Motor neuron (in vitro differentiated cells): Measurements from ENCODE around the gene ST6GALNAC5. TPM values are rescaled to one million over a fixed set of nuclear protein-coding genes. Genes with fewer than 3 reads are reported as not detected.

Source experiments
- ATAC-seq, 8 experiments: fragments of 200-7000 bp; cut with Tn5 transposase; replicated peaks in 6 of 8; 2 replicates each; pipeline ENCODE4 v1.8.0; 2021; ENCODE audit warnings: mild to moderate bottlenecking in 8 of 8, moderate library complexity in 8 of 8
- H3K27ac ChIP-seq, 2 donors: fragments of 250-450 bp; sonication (Bioruptor Pico); 2 replicates each; pipeline ENCODE4 v1.9.0; 2021; ENCODE audit warnings: antibody characterized with exemption in 2 of 2, mild to moderate bottlenecking in 2 of 2, moderate library complexity in 1 of 2
- H3K4me1 ChIP-seq, 2 donors: fragments of 250-450 bp; sonication (Bioruptor Pico); replicated peaks in 1 of 2; 2 replicates each; pipeline ENCODE4 v1.6.1; 2021; ENCODE audit warnings: antibody characterized with exemption in 2 of 2, mild to moderate bottlenecking in 2 of 2, moderate library complexity in 1 of 2
- H3K4me3 ChIP-seq, 5 donors: fragments of 250-450 bp; sonication (Bioruptor Pico); 2 replicates each; pipeline ENCODE4 v1.9.0; 2021; ENCODE audit warnings: antibody characterized with exemption in 5 of 5, mild to moderate bottlenecking in 5 of 5, moderate library complexity in 4 of 5
- WGBS, 10 experiments: fragments of 450-650 bp; shearing (Covaris generic); methylation state at CpG; one replicate each; pipeline ENCODE4 v1.0.0; 2022; 5-methylcytosine and 5-hydroxymethylcytosine counted together
- in situ Hi-C, 9 experiments: fragments of 400-800 bp; cut with MboI; loops; one replicate each; pipeline ENCODE4 v1.15.0; 2021; ENCODE audit warnings: low sequenced_read_pairs in 9 of 9, low pct_unique_long_range_greater_than_20kb in 2 of 9; ENCODE audit not compliant: unreplicated experiment in 9 of 9
- total RNA-seq, 8 experiments: library from RNA; unstranded; fragments of 300-600 nt; gene quantifications; 2 replicates each; pipeline versions ENCODE4 v1.2.3 to v1.2.4, GENCODE V29; 2022

ST6GALNAC5 gene
- total RNA-seq, 8 experiments from 2014 or later: 4.3 to 73.4 (median 25.9) TPM

- WGBS, 10 experiments: 46 to 100% (median 84%) methylated on average over 1 to 5 of the region's 5 CpGs; no CpG with 5 or more reads in 2 of the 10 experiments
- Histone ChIP-seq H3K4me3 (no peak overlapping the region), H3K27ac (no peak overlapping the region), H3K4me1 (peaks cover 0 to 5% of the 10 kb centered on the region in 2 donors)
- no peak for ATAC-seq
- in situ Hi-C loops: no loop called here
Observed at GRCh38 chr1:76843821-76844464, 23.3 kb upstream of the ST6GALNAC5 start.

GRCh38 chr1:76854255-76854654 is 13.0 kb upstream of the ST6GALNAC5 start:
- ATAC-seq: no peak
- 43 to 92% (median 64%) methylated on average over 1 to 3 of the region's 3 CpGs; no CpG with 5 or more reads in 3 of the 10 experiments for WGBS, 10 experiments
- peaks cover 21 to 28% of the 10 kb centered on the region in 2 donors for H3K4me1 ChIP-seq
- H3K4me3 ChIP-seq: no peak overlapping the region
- H3K27ac ChIP-seq: no peak overlapping the region
- in situ Hi-C loops: loop anchor here in 5 of 9 experiments (25.0 kb wide), 5 partner anchors 167 to 692 kb away; no protein-coding TSS in a partner anchor

GRCh38 chr1:76856104-76856503 is 11.2 kb upstream of the ST6GALNAC5 start:
- peak in 1 of 8 experiments; percentile 50 for ATAC-seq
- 17 to 94% (median 90%) methylated on average over 1 to 5 of the region's 5 CpGs; no CpG with 5 or more reads in 1 of the 10 experiments for WGBS, 10 experiments
- Histone ChIP-seq H3K4me3 (no peak overlapping the region), H3K4me1 (peaks cover 21 to 28% of the 10 kb centered on the region in 2 donors), H3K27ac (no peak overlapping the region)
- in situ Hi-C loops: loop anchor here in 5 of 9 experiments (25.0 kb wide), 5 partner anchors 169 to 694 kb away; no protein-coding TSS in a partner anchor

- in situ Hi-C loops: loop anchor here in 5 of 9 experiments (25.0 kb wide), 5 partner anchors 170 to 695 kb away; no protein-coding TSS in a partner anchor
- H3K4me3 ChIP-seq: no peak overlapping the region
- peak in 5 of 8 experiments; percentile 79 to 95 (median 83) for ATAC-seq
- peaks cover 21 to 28% of the 10 kb centered on the region in 2 donors for H3K4me1 ChIP-seq
- H3K27ac ChIP-seq: no peak overlapping the region
- 20 to 78% (median 39%) methylated on average over 2 to 5 of the region's 5 CpGs for WGBS, 10 experiments
Observed at GRCh38 chr1:76857138-76857537, 10.1 kb upstream of the ST6GALNAC5 start.

- in situ Hi-C loops: loop anchor here in 5 of 9 experiments (25.0 kb wide), 5 partner anchors 171 to 696 kb away; no protein-coding TSS in a partner anchor
- Histone ChIP-seq H3K27ac (no peak overlapping the region), H3K4me3 (no peak overlapping the region)
Observed at GRCh38 chr1:76857973-76858372, 9.3 kb upstream of the ST6GALNAC5 start.

GRCh38 chr1:76861149-76861548 is 6.1 kb upstream of the ST6GALNAC5 start:
- Histone ChIP-seq H3K4me3 (no peak overlapping the region), H3K27ac (no peak overlapping the region), H3K4me1 (peaks cover 24 to 39% of the 10 kb centered on the region in 2 donors)
- WGBS, 10 experiments: 61 to 100% (median 88%) methylated on average over 1 to 2 of the region's 2 CpGs
- ATAC-seq: no peak
- in situ Hi-C loops: loop anchor here in 5 of 9 experiments (25.0 kb wide), 5 partner anchors 174 to 699 kb away; no protein-coding TSS in a partner anchor

More at GRCh38 chr1:76857973-76858372, 9.3 kb upstream of the ST6GALNAC5 start:
- H3K4me1 ChIP-seq: peaks cover 21 to 28% of the 10 kb centered on the region in 2 donors
- 80 to 100% (median 95%) methylated on average over 1 to 3 of the region's 3 CpGs; no CpG with 5 or more reads in 3 of the 10 experiments for WGBS, 10 experiments
- ATAC-seq: peak in 4 of 8 experiments; percentile 22 to 99 (median 84)

- peak in 1 of 8 experiments; percentile 38 for ATAC-seq
- Histone ChIP-seq H3K4me1 (peaks cover 13 to 36% of the 10 kb centered on the region in 2 donors), H3K4me3 (no peak overlapping the region), H3K27ac (no peak overlapping the region)
- in situ Hi-C loops: loop anchor here in 5 of 9 experiments (25.0 kb wide), 5 partner anchors 175 to 700 kb away; no protein-coding TSS in a partner anchor
Observed at GRCh38 chr1:76862447-76862846, 4.8 kb upstream of the ST6GALNAC5 start.

- H3K4me1 ChIP-seq: peaks cover 5 to 30% of the 10 kb centered on the region in 2 donors
- no peak for ATAC-seq
- WGBS, 10 experiments: 49 to 84% (median 69%) methylated on average over 1 to 5 of the region's 5 CpGs
- H3K27ac ChIP-seq: no peak overlapping the region
- in situ Hi-C loops: loop anchor here in 5 of 9 experiments (25.0 kb wide), 5 partner anchors 177 to 702 kb away; no protein-coding TSS in a partner anchor
- no peak overlapping the region for H3K4me3 ChIP-seq
Observed at GRCh38 chr1:76864383-76864782, 2.9 kb upstream of the ST6GALNAC5 start.

- Histone ChIP-seq H3K4me1 (peaks cover 5 to 30% of the 10 kb centered on the region in 2 donors), H3K27ac (no peak overlapping the region), H3K4me3 (no peak overlapping the region)
- 58 to 80% (median 64%) methylated on average over 1 to 2 of the region's 2 CpGs; no CpG with 5 or more reads in 4 of the 10 experiments for WGBS, 10 experiments
- in situ Hi-C loops: loop anchor here in 5 of 9 experiments (25.0 kb wide), 5 partner anchors 178 to 703 kb away; no protein-coding TSS in a partner anchor
- peak in 5 of 8 experiments; percentile 1 to 36 (median 22) for ATAC-seq
Observed at GRCh38 chr1:76865696-76866286, 1.5 kb upstream of the ST6GALNAC5 start.

- WGBS, 10 experiments: 78 to 100% (median 92%) methylated on average over 1 to 4 of the region's 4 CpGs
- Histone ChIP-seq H3K4me1 (peaks cover 5 to 37% of the 10 kb centered on the region in 2 donors), H3K4me3 (no peak overlapping the region), H3K27ac (no peak overlapping the region)
- ATAC-seq: no peak
- in situ Hi-C loops: loop anchor here in 5 of 9 experiments (25.0 kb wide), 5 partner anchors 179 to 704 kb away; no protein-coding TSS in a partner anchor
Observed at GRCh38 chr1:76866566-76866965, 714 bp upstream of the ST6GALNAC5 start.

GRCh38 chr1:76868154-76868882 is 1.0 kb downstream of the ST6GALNAC5 start:
- WGBS, 10 experiments: 0 to 7% (median 1%) methylated on average over 1 to 34 of the region's 65 CpGs; no CpG with 5 or more reads in 5 of the 10 experiments
- Histone ChIP-seq H3K4me1 (peaks cover 5 to 46% of the 10 kb centered on the region in 2 donors), H3K27ac (peak overlapping the region; percentile 29 to 61), H3K4me3 (peak overlapping the region; percentile 57 to 91 (median 82))
- in situ Hi-C loops: loop anchor here in 5 of 9 experiments (25.0 kb wide), 5 partner anchors 181 to 706 kb away; no protein-coding TSS in a partner anchor
- ATAC-seq: peak; percentile 78 to 89 (median 83)

GRCh38 chr1:76868916-76869315 is 1.6 kb downstream of the ST6GALNAC5 start:
- ATAC-seq: peak in 5 of 8 experiments; percentile 4 to 15 (median 11)
- 0 to 80% (median 33%) methylated on average over 1 to 3 of the region's 19 CpGs; no CpG with 5 or more reads in 7 of the 10 experiments for WGBS, 10 experiments
- Histone ChIP-seq H3K27ac (peak overlapping the region in 1 of 2 donors; percentile 61), H3K4me3 (peak overlapping the region; percentile 57 to 91 (median 82)), H3K4me1 (peaks cover 5 to 46% of the 10 kb centered on the region in 2 donors)
- in situ Hi-C loops: loop anchor here in 5 of 9 experiments (25.0 kb wide), 5 partner anchors 182 to 707 kb away; no protein-coding TSS in a partner anchor
